Spleen (tissue), 7 donors: ENCODE data around the gene ZNF524.
"Not testable (repeated sequence)": the region's sequence is repeated elsewhere in the genome, so short reads cannot be mapped to it uniquely, and the experiment has no call there.

Source experiments
- POLR2A ChIP-seq, 3 donors: fragments of 450-650 bp; IDR thresholded peaks; one replicate each; pipeline ENCODE4 v1.5.1; 2017; ENCODE audit warnings: antibody characterized with exemption in 3 of 3, mild to moderate bottlenecking in 1 of 3
- POLR2AphosphoS5 ChIP-seq, 3 donors: sonication (generic); formaldehyde crosslinking; IDR thresholded peaks; one replicate each; pipeline ENCODE4 v1.5.1; 2017; ENCODE audit warnings: antibody characterized with exemption in 3 of 3
- TF ChIP-seq, protein P1 (sequence below), 11 experiments: fragments of 200-600 bp in 7 of 11; fragments of 450-650 bp in 4 of 11; sonication (generic) in 4 of 11; IDR thresholded peaks in 8 of 11; conservative IDR thresholded peaks in 3 of 11; 1 replicate in 7 of 11; 2 replicates in 4 of 11; pipeline versions ENCODE4 v1.4.0 to v1.8.0; 2016 to 2021; ENCODE audit warnings: antibody characterized with exemption in 11 of 11, inconsistent platforms in 4 of 11, mild to moderate bottlenecking in 1 of 11
- donor health status: DM: no; HTN: no; CAD: no; lungs with moderate emphysema.
- donor health status: DM: no; HTN: no; CAD: no.
- donor health status: DM: no; HTN: no; CAD: no.

DNA sequence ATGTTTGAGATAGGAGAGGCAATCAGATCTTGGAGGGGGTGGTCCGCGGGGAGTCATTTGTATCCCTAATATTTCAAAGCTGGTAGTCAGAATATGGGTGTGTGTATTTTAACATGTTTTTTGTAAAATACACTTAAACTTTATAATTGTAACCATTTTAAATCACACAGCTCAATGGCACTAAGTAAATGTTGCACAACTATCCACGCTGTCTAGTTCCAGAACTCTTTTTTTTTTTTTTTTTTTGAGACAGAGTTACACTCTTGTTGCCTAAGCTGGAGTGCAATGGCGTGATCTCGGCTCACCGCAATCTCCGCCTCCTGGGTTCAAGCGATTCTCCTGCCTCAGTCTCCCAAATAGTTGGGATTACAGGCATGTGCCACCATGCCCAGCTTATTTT is 16.2 kb upstream of the ZNF524 start:
- TF ChIP-seq, protein P1, sequence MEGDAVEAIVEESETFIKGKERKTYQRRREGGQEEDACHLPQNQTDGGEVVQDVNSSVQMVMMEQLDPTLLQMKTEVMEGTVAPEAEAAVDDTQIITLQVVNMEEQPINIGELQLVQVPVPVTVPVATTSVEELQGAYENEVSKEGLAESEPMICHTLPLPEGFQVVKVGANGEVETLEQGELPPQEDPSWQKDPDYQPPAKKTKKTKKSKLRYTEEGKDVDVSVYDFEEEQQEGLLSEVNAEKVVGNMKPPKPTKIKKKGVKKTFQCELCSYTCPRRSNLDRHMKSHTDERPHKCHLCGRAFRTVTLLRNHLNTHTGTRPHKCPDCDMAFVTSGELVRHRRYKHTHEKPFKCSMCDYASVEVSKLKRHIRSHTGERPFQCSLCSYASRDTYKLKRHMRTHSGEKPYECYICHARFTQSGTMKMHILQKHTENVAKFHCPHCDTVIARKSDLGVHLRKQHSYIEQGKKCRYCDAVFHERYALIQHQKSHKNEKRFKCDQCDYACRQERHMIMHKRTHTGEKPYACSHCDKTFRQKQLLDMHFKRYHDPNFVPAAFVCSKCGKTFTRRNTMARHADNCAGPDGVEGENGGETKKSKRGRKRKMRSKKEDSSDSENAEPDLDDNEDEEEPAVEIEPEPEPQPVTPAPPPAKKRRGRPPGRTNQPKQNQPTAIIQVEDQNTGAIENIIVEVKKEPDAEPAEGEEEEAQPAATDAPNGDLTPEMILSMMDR (IDR thresholded peaks at IDR 0.05 in 8 of 11, conservative IDR thresholded peaks at IDR 0.05 in 3 of 11) = not testable (repeated sequence)
- TF ChIP-seq POLR2A, POLR2AphosphoS5 (IDR thresholded peaks at IDR 0.05): not testable (repeated sequence)
